SK-N-SH treated with all-trans-retinoic acid at 6 μM for 48 hours (cell line): Measurements from ENCODE around the gene CYS1.

Source experiments
- ARNTL ChIP-seq: fragments of 450-650 bp; formaldehyde crosslinking; IDR thresholded peaks from 2 replicates; pipeline ENCODE4 v1.5.0; 2020; ENCODE audit warnings: low read depth, mild to moderate bottlenecking, moderate library complexity, borderline replicate concordance
- BACH2 ChIP-seq: fragments of 250-450 bp; sonication (Bioruptor Pico); IDR thresholded peaks from 2 replicates; pipeline ENCODE4 v1.9.0; 2021; ENCODE audit warnings: mild to moderate bottlenecking, borderline replicate concordance
- CREB5 ChIP-seq: fragments of 250-450 bp; sonication (Bioruptor Pico); IDR thresholded peaks from 2 replicates; pipeline ENCODE4 v1.5.1; 2020; ENCODE audit warnings: low read depth, mild to moderate bottlenecking, moderate library complexity
- OSR1 ChIP-seq: fragments of 250-450 bp; sonication (Bioruptor Pico); IDR thresholded peaks from 2 replicates; pipeline ENCODE4 v1.8.0; 2022; ENCODE audit warnings: moderate library complexity, mild to moderate bottlenecking, inconsistent platforms
- PATZ1 ChIP-seq: fragments of 250-450 bp; sonication (Bioruptor Pico); IDR thresholded peaks from 2 replicates; pipeline ENCODE4 v1.8.0; 2020; ENCODE audit warnings: mild to moderate bottlenecking, moderate library complexity, borderline replicate concordance
- RARB ChIP-seq: fragments of 250-450 bp; sonication (Bioruptor Pico); IDR thresholded peaks from 2 replicates; pipeline ENCODE4 v1.8.0; 2021; ENCODE audit warnings: mild to moderate bottlenecking, moderate library complexity
- TOX ChIP-seq: fragments of 250-450 bp; sonication (Bioruptor Pico); IDR thresholded peaks from 2 replicates; pipeline ENCODE4 v1.8.0; 2021; ENCODE audit warnings: mild to moderate bottlenecking, moderate library complexity, borderline replicate concordance
- TSHZ2 ChIP-seq: fragments of 250-450 bp; sonication (Bioruptor Pico); IDR thresholded peaks from 2 replicates; pipeline ENCODE4 v1.5.0; 2020; ENCODE audit warnings: mild to moderate bottlenecking, moderate library complexity
- ZNF8 ChIP-seq: fragments of 450-650 bp; formaldehyde crosslinking; IDR thresholded peaks from 2 replicates; pipeline ENCODE4 v1.5.0; 2020; ENCODE audit warnings: mild to moderate bottlenecking, moderate library complexity

GRCh38 chr2:10071176-10071575 is 9.0 kb downstream of the CYS1 start:
- TF ChIP-seq RARB (CRISPR knock-in tag), result no peak
- TF ChIP-seq OSR1, result no peak
- no peak for TF ChIP-seq ARNTL (CRISPR knock-in tag)
- no peak for TF ChIP-seq TOX (CRISPR knock-in tag)
- TF ChIP-seq BACH2 (CRISPR knock-in tag), result no peak
- no peak for TF ChIP-seq ZNF8 (CRISPR knock-in tag)
- no peak for TF ChIP-seq TSHZ2
- no peak for TF ChIP-seq PATZ1 (CRISPR knock-in tag)
- TF ChIP-seq CREB5 (CRISPR knock-in tag), result no peak
